Measurements from ENCODE around the gene IDE.
"Not testable (repeated sequence)": the region's sequence is repeated elsewhere in the genome, so short reads cannot be mapped to it uniquely, and the experiment has no call there.

Gene IDE

GRCh38 chr10:92571649-92572048 lies 2.2 kb downstream of the IDE start:
- no peaks in the 10 kb centered on the region for H3K27me3 ChIP-seq (ENCODE audit: insufficient read depth, low read length, poor library complexity, severe bottlenecking)
- H3K4me2 ChIP-seq (ENCODE audit: low read depth, low read length, poor library complexity, severe bottlenecking): peak overlapping the region; percentile 93

GRCh38 chr10:92569663-92570062 lies 4.2 kb downstream of the IDE start:
- not testable (repeated sequence) for H3K27me3 ChIP-seq (ENCODE audit: insufficient read depth, low read length, poor library complexity, severe bottlenecking); H3K36me3 ChIP-seq (ENCODE audit: insufficient read depth, low read length); H2AFZ ChIP-seq (ENCODE audit: low read length); H3K9me2 ChIP-seq (replicated peaks; ENCODE audit: low read depth, low read length); H3K9me3 ChIP-seq (ENCODE audit: insufficient read depth, low read depth, low read length); H3K9ac ChIP-seq (ENCODE audit: low read depth, low read length, poor library complexity, severe bottlenecking); H3F3A ChIP-seq (ENCODE audit: low read depth); H3K4me3 ChIP-seq (ENCODE audit: low read length, poor library complexity, severe bottlenecking)
- peaks cover 16% of the 10 kb centered on the region for H4K20me1 ChIP-seq (ENCODE audit: insufficient read depth, low read length, poor library complexity, severe bottlenecking)
- peaks cover 72% of the 10 kb centered on the region for H3K79me2 ChIP-seq (ENCODE audit: insufficient read depth, low read length)
- H3K4me2 ChIP-seq (ENCODE audit: low read depth, low read length, poor library complexity, severe bottlenecking): peak overlapping the region; percentile 93
- H3K4me1 ChIP-seq (ENCODE audit: insufficient read depth, low read length, poor library complexity, severe bottlenecking): peaks cover 38% of the 10 kb centered on the region

More at GRCh38 chr10:92571649-92572048, 2.2 kb downstream of the IDE start:
- no peak for TF ChIP-seq EZH2phosphoT487 (IDR thresholded peaks at IDR 0.05; ENCODE audit: borderline replicate concordance)
- TF ChIP-seq CTCF (conservative IDR thresholded peaks at IDR 0.05; ENCODE audit: low read length): no peak
- Histone ChIP-seq H4K20me1 (ENCODE audit: insufficient read depth, low read length, poor library complexity, severe bottlenecking) (peaks cover 16% of the 10 kb centered on the region), H3K9ac (ENCODE audit: low read depth, low read length, poor library complexity, severe bottlenecking) (peak overlapping the region; percentile 85), H2AFZ (ENCODE audit: low read length) (no peak overlapping the region), H3K4me3 (ENCODE audit: low read length, poor library complexity, severe bottlenecking) (peak overlapping the region; percentile 91), H3K36me3 (ENCODE audit: insufficient read depth, low read length) (no peaks in the 10 kb centered on the region), H3F3A (ENCODE audit: low read depth) (0 out of 2 replicates have a peak, but pooled peaks cover 2% of the 10 kb centered on the region), H3K4me1 (ENCODE audit: insufficient read depth, low read length, poor library complexity, severe bottlenecking) (peaks cover 34% of the 10 kb centered on the region), H3K79me2 (ENCODE audit: insufficient read depth, low read length) (peaks cover 56% of the 10 kb centered on the region), H3K9me3 (ENCODE audit: insufficient read depth, low read depth, low read length) (no peaks in the 10 kb centered on the region), H3K9me2 (replicated peaks; ENCODE audit: low read depth, low read length) (no peaks in the 10 kb centered on the region)

- Histone ChIP-seq H4K20me1 (ENCODE audit: insufficient read depth, low read length, poor library complexity, severe bottlenecking) (peaks cover 16% of the 10 kb centered on the region), H3K9ac (ENCODE audit: low read depth, low read length, poor library complexity, severe bottlenecking) (no peak overlapping the region), H3K36me3 (ENCODE audit: insufficient read depth, low read length) (no peaks in the 10 kb centered on the region), H3K4me3 (ENCODE audit: low read length, poor library complexity, severe bottlenecking) (no peak overlapping the region), H3K27me3 (ENCODE audit: insufficient read depth, low read length, poor library complexity, severe bottlenecking) (no peaks in the 10 kb centered on the region), H2AFZ (ENCODE audit: low read length) (no peak overlapping the region), H3K79me2 (ENCODE audit: insufficient read depth, low read length) (peaks cover 74% of the 10 kb centered on the region), H3K4me1 (ENCODE audit: insufficient read depth, low read length, poor library complexity, severe bottlenecking) (peaks cover 38% of the 10 kb centered on the region), H3K4me2 (ENCODE audit: low read depth, low read length, poor library complexity, severe bottlenecking) (peak overlapping the region; percentile 9), H3K9me2 (replicated peaks; ENCODE audit: low read depth, low read length) (no peaks in the 10 kb centered on the region), H3K9me3 (ENCODE audit: insufficient read depth, low read depth, low read length) (no peaks in the 10 kb centered on the region), H3F3A (ENCODE audit: low read depth) (0 out of 2 replicates have a peak, but pooled peaks cover 1% of the 10 kb centered on the region)
- TF ChIP-seq EZH2phosphoT487 (IDR thresholded peaks at IDR 0.05; ENCODE audit: borderline replicate concordance) (no peak), CTCF (conservative IDR thresholded peaks at IDR 0.05; ENCODE audit: low read length) (no peak)
Measured at GRCh38 chr10:92569071-92569470, 4.8 kb downstream of the IDE start.

GRCh38 chr10:92567952-92568600 lies 5.8 kb downstream of the IDE start:
- H2AFZ ChIP-seq (ENCODE audit: low read length): no peak overlapping the region
- no peaks in the 10 kb centered on the region for H3K27me3 ChIP-seq (ENCODE audit: insufficient read depth, low read length, poor library complexity, severe bottlenecking)
- H4K20me1 ChIP-seq (ENCODE audit: insufficient read depth, low read length, poor library complexity, severe bottlenecking): peaks cover 16% of the 10 kb centered on the region
- H3K4me1 ChIP-seq (ENCODE audit: insufficient read depth, low read length, poor library complexity, severe bottlenecking): peaks cover 38% of the 10 kb centered on the region
- no peaks in the 10 kb centered on the region for H3K9me3 ChIP-seq (ENCODE audit: insufficient read depth, low read depth, low read length)
- H3K4me3 ChIP-seq (ENCODE audit: low read length, poor library complexity, severe bottlenecking): no peak overlapping the region
- no peaks in the 10 kb centered on the region for H3K9me2 ChIP-seq (replicated peaks; ENCODE audit: low read depth, low read length)
- peaks cover 70% of the 10 kb centered on the region for H3K79me2 ChIP-seq (ENCODE audit: insufficient read depth, low read length)
- peak overlapping the region; percentile 7 for H3K4me2 ChIP-seq (ENCODE audit: low read depth, low read length, poor library complexity, severe bottlenecking)
- H3K36me3 ChIP-seq (ENCODE audit: insufficient read depth, low read length): no peaks in the 10 kb centered on the region
- H3F3A ChIP-seq (ENCODE audit: low read depth): no peaks in the 10 kb centered on the region
- no peak overlapping the region for H3K9ac ChIP-seq (ENCODE audit: low read depth, low read length, poor library complexity, severe bottlenecking)
- TF ChIP-seq CTCF (conservative IDR thresholded peaks at IDR 0.05; ENCODE audit: low read length): no peak
- no peak for TF ChIP-seq EZH2phosphoT487 (IDR thresholded peaks at IDR 0.05; ENCODE audit: borderline replicate concordance)
